ENCODE data around the gene TOR4A.
"Not testable (repeated sequence)": the region's sequence is repeated elsewhere in the genome, so short reads cannot be mapped to it uniquely, and the experiment has no call there.

The TOR4A gene

GRCh38 chr9:137239541-137240200 is 37.9 kb upstream of the TOR4A start:
- DNase-seq = not testable (repeated sequence)

GRCh38 chr9:137240318-137240840 is 37.1 kb upstream of the TOR4A start:
- peak; percentile 76 for DNase-seq

GRCh38 chr9:137240841-137241489 is 36.6 kb upstream of the TOR4A start, which contains the start of gene TUBB4B:
Gene TUBB4B, plus strand, starts transcription at chr9:137241287. Its CDS starts 74 bp downstream, at chr9:137241361.
- peak; percentile 93 for DNase-seq

- peak; percentile 66 for DNase-seq
Measured at GRCh38 chr9:137241490-137242268, 35.8 kb upstream of the TOR4A start.

GRCh38 chr9:137242269-137243203 is 35.0 kb upstream of the TOR4A start:
- DNase-seq = no peak

GRCh38 chr9:137243266-137243625 is 34.3 kb upstream of the TOR4A start:
- DNase-seq = not testable (repeated sequence)

- DNase-seq = no peak
Measured at GRCh38 chr9:137243626-137244485, 33.7 kb upstream of the TOR4A start.

GRCh38 chr9:137244486-137245449 is 32.8 kb upstream of the TOR4A start:
- DNase-seq = no peak

- DNase-seq = no peak
Measured at GRCh38 chr9:137245450-137246421, 31.8 kb upstream of the TOR4A start.

- DNase-seq = no peak
Measured at GRCh38 chr9:137247135-137247915, 30.2 kb upstream of the TOR4A start.

GRCh38 chr9:137247916-137248175 is 29.7 kb upstream of the TOR4A start:
- DNase-seq = no peak

GRCh38 chr9:137250329-137251193 is 27.0 kb upstream of the TOR4A start:
- no peak for DNase-seq

GRCh38 chr9:137251194-137251461 is 26.4 kb upstream of the TOR4A start, which contains the start of gene STPG3:
Gene STPG3, plus strand, starts transcription at chr9:137251286. Its CDS starts 1 bp downstream, at chr9:137251287.
- no peak for DNase-seq

GRCh38 chr9:137251490-137252268 is 25.8 kb upstream of the TOR4A start:
- DNase-seq = no peak

GRCh38 chr9:137252555-137253506 is 24.7 kb upstream of the TOR4A start:
- DNase-seq = no peak

Data from activated gamma-delta T cell (primary cell).